Endothelial cell (in vitro differentiated cells): ENCODE measurements around the gene METRNL. TPM values are rescaled to one million over a fixed set of nuclear protein-coding genes. Genes with fewer than 3 reads are reported as not detected.

Source experiments
- DNase-seq: peaks from one replicate; pipeline ENCODE4 v3.0.0; 2021; ENCODE audit warnings: low spot score
- H3K27ac Mint-ChIP-seq: one replicate; pipeline ENCODE4 v1.8.0; 2021; ENCODE audit warnings: mixed read lengths, inconsistent platforms; ENCODE audit not compliant: unreplicated experiment
- H3K27me3 Mint-ChIP-seq: one replicate; pipeline ENCODE4 v1.8.0; 2021; ENCODE audit warnings: mild to moderate bottlenecking, moderate library complexity, mixed read lengths, inconsistent platforms; ENCODE audit not compliant: unreplicated experiment
- H3K36me3 Mint-ChIP-seq: one replicate; pipeline ENCODE4 v1.8.0; 2021; ENCODE audit warnings: mild to moderate bottlenecking, low read depth, mixed read lengths, inconsistent platforms; ENCODE audit not compliant: unreplicated experiment
- H3K4me1 Mint-ChIP-seq: one replicate; pipeline ENCODE4 v1.8.0; 2021; ENCODE audit warnings: mild to moderate bottlenecking, mixed read lengths, inconsistent platforms; ENCODE audit not compliant: unreplicated experiment
- H3K4me3 Mint-ChIP-seq: one replicate; pipeline ENCODE4 v1.8.0; 2021; ENCODE audit warnings: mild to moderate bottlenecking, mixed read lengths, inconsistent platforms; ENCODE audit not compliant: unreplicated experiment
- H3K9me3 Mint-ChIP-seq: one replicate; pipeline ENCODE4 v1.8.0; 2021; ENCODE audit warnings: mixed read lengths, inconsistent platforms; ENCODE audit not compliant: unreplicated experiment
- total RNA-seq: library from RNA; stranded (reverse); fragmentation: NEBNext Ultra II Directional; extraction: Animal tissue kit (Norgen Biotek cat#: 25700); gene quantifications from one replicate; pipeline ENCODE4 v1.2.1, GENCODE V29; 2021; ENCODE audit not compliant: unreplicated experiment
- TF ChIP-seq, protein P1 (sequence below): fragments of 200-600 bp; sonication (generic); IDR thresholded peaks from one replicate; pipeline ENCODE4 v1.5.0; 2021; ENCODE audit warnings: antibody characterized with exemption; ENCODE audit not compliant: unreplicated experiment

Gene METRNL
- total RNA-seq, 1 donor from 2014 or later: 5.3 TPM

DNA sequence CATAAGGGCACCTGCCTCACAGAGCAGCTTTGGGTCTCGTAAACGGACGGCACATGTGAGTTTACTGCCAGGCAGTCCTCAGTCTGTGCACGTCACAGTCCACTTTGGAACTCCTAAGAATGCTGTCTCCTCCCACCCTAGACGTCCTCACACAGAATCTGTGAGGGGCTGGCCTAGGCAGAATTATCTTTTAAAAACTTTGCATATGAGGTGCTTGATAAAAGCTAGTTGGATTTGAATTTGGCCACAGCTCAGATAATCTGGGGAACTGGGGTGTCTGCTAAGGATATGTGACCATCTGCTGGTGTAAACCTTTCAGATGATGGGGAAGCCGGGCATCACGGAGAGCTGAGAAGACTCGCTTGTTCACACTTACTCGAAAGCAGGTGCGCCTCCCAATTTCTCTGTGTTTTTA, 64.4 kb downstream of the METRNL start:
- H3K9me3 Mint-ChIP-seq: no peaks in the 10 kb centered on the region
- no peak overlapping the region for H3K27ac Mint-ChIP-seq
- DNase-seq: no peak
- no peaks in the 10 kb centered on the region for H3K4me1 Mint-ChIP-seq
- H3K27me3 Mint-ChIP-seq: no peaks in the 10 kb centered on the region
- no peaks in the 10 kb centered on the region for H3K36me3 Mint-ChIP-seq
- H3K4me3 Mint-ChIP-seq: no peak overlapping the region
- TF ChIP-seq, protein P1, sequence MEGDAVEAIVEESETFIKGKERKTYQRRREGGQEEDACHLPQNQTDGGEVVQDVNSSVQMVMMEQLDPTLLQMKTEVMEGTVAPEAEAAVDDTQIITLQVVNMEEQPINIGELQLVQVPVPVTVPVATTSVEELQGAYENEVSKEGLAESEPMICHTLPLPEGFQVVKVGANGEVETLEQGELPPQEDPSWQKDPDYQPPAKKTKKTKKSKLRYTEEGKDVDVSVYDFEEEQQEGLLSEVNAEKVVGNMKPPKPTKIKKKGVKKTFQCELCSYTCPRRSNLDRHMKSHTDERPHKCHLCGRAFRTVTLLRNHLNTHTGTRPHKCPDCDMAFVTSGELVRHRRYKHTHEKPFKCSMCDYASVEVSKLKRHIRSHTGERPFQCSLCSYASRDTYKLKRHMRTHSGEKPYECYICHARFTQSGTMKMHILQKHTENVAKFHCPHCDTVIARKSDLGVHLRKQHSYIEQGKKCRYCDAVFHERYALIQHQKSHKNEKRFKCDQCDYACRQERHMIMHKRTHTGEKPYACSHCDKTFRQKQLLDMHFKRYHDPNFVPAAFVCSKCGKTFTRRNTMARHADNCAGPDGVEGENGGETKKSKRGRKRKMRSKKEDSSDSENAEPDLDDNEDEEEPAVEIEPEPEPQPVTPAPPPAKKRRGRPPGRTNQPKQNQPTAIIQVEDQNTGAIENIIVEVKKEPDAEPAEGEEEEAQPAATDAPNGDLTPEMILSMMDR: no peak

Other genes with a start within 250 kb of the METRNL start
- 0.31 TPM for gene ZNF750, start 239.6 kb upstream of the METRNL start, total RNA-seq